Endothelial cell of umbilical vein (primary cell): ENCODE results near the gene KISS1R. TPM values are rescaled to one million over a fixed set of nuclear protein-coding genes. Genes with fewer than 3 reads are reported as not detected.

ENCODE experiments used
- BruUV-seq: library from RNA; stranded (reverse); fragments of 400-500 nt; replicated peaks from 2 replicates; lab custom pipeline; 2021; lab: Mats Ljungman, UMichigan
- CTCF ChIA-PET: fragments of 300-600, 350-600 bp; sonication (Branson Sonifier 250); formaldehyde crosslinking; loops from one replicate; lab custom pipeline; 2021; ENCODE audit warnings: antibody characterized with exemption, inconsistent platforms; lab: Charles Lee
- POLR2A ChIA-PET: fragments of 300-600, 350-600 bp; sonication (Branson Sonifier 250); formaldehyde crosslinking; loops from one replicate; lab custom pipeline; 2021; ENCODE audit warnings: antibody characterized with exemption, inconsistent platforms; lab: Charles Lee
- DNase-seq: peaks from one replicate; pipeline ENCODE4 v3.0.0-alpha.2; 2011; ENCODE audit warnings: low read depth, low spot score
- FAIRE-seq: peaks from 2 replicates; lab custom pipeline; 2011; peaks lifted over from hg19 to GRCh38; lab: Jason Lieb, UNC
- H2AFZ ChIP-seq: 2 replicates; pipeline ENCODE4 v1.6.0; 2012; ENCODE audit warnings: low read depth, low read length, control low read depth, inconsistent platforms
- H3K27ac ChIP-seq: 2 replicates; pipeline ENCODE4 v1.5.1; 2011; ENCODE audit warnings: low read depth, mild to moderate bottlenecking, control low read depth, low read length, moderate library complexity; ENCODE audit not compliant: insufficient read depth
- H3K27me3 ChIP-seq, 2 experiments: 2 replicates each; pipeline versions ENCODE4 v1.6.0 to v1.6.1; 2011; ENCODE audit warnings: low read length in 2 of 2, mixed read lengths in 1 of 2; ENCODE audit not compliant: control insufficient read depth in 2 of 2, insufficient read depth in 2 of 2
- H3K36me3 ChIP-seq, 2 experiments: 2 replicates in 1 of 2; 3 replicates in 1 of 2; pipeline ENCODE4 v1.5.1; 2011; ENCODE audit warnings: low read length in 2 of 2, mild to moderate bottlenecking in 1 of 2, moderate library complexity in 1 of 2; ENCODE audit not compliant: control insufficient read depth in 2 of 2, insufficient read depth in 2 of 2; ENCODE audit errors: extremely low read depth in 1 of 2
- H3K4me1 ChIP-seq: 3 replicates; pipeline ENCODE4 v1.5.1; 2011; ENCODE audit warnings: mild to moderate bottlenecking, low read length; ENCODE audit not compliant: control insufficient read depth, insufficient read depth; ENCODE audit errors: extremely low read depth
- H3K4me2 ChIP-seq: 2 replicates; pipeline ENCODE4 v1.6.1; 2011; ENCODE audit warnings: low read length, control low read depth, mixed read lengths; ENCODE audit not compliant: insufficient read depth
- H3K4me3 ChIP-seq, 3 experiments: fragments of 200-600 bp in 1 of 3; sonication (generic), shearing (Covaris generic) in 1 of 3; replicated peaks in 1 of 3; 2 replicates each; pipeline ENCODE4 v1.5.1; 2011 to 2016; ENCODE audit warnings: control low read depth in 3 of 3, low read length in 3 of 3, mild to moderate bottlenecking in 2 of 3, inconsistent platforms in 1 of 3, low read depth in 1 of 3, moderate library complexity in 1 of 3; ENCODE audit not compliant: insufficient read depth in 1 of 3
- H3K79me2 ChIP-seq: 2 replicates; pipeline ENCODE4 v1.6.0; 2012; ENCODE audit warnings: low read length, inconsistent platforms; ENCODE audit not compliant: control insufficient read depth, insufficient read depth
- H3K9ac ChIP-seq: replicated peaks from 2 replicates; pipeline ENCODE3; 2011; ENCODE audit warnings: low read length, control low read depth; ENCODE audit not compliant: insufficient read depth; ENCODE audit errors: extremely low read depth
- H3K9me1 ChIP-seq: replicated peaks from 3 replicates; pipeline ENCODE4 v1.6.0; 2011; ENCODE audit warnings: mild to moderate bottlenecking, low read length; ENCODE audit not compliant: control insufficient read depth, insufficient read depth; ENCODE audit errors: extremely low read depth
- H3K9me3 ChIP-seq: replicated peaks from 2 replicates; pipeline ENCODE4 v1.5.1; 2012; ENCODE audit warnings: low read length, inconsistent platforms; ENCODE audit not compliant: control insufficient read depth, insufficient read depth
- H4K20me1 ChIP-seq: replicated peaks from 2 replicates; pipeline ENCODE3; 2011; ENCODE audit warnings: mild to moderate bottlenecking, low read length; ENCODE audit not compliant: control insufficient read depth, insufficient read depth; ENCODE audit errors: extremely low read depth
- CTCF ChIP-seq, 2 donors: IDR thresholded peaks; 1 replicate in 1 of 2; 2 replicates in 1 of 2; pipeline ENCODE4 v1.5.1; 2011; ENCODE audit warnings: low read length in 2 of 2, mild to moderate bottlenecking in 2 of 2, moderate library complexity in 2 of 2, control low read depth in 1 of 2, inconsistent platforms in 1 of 2, low read depth in 1 of 2; ENCODE audit not compliant: insufficient read depth in 1 of 2; ENCODE audit errors: extremely low read depth in 1 of 2
- EZH2 ChIP-seq: IDR thresholded peaks from 2 replicates; pipeline ENCODE4 v1.6.1; 2012; ENCODE audit warnings: borderline replicate concordance, low read depth, mild to moderate bottlenecking, moderate library complexity, low read length, inconsistent platforms; ENCODE audit not compliant: severe bottlenecking
- FOS ChIP-seq: IDR thresholded peaks from 2 replicates; pipeline ENCODE4 v1.6.1; 2011; ENCODE audit warnings: mild to moderate bottlenecking, low read length, moderate library complexity, borderline replicate concordance; ENCODE audit not compliant: insufficient read depth
- GATA2 ChIP-seq: IDR thresholded peaks from 2 replicates; pipeline ENCODE4 v1.7.0; 2011; ENCODE audit warnings: low read depth, mild to moderate bottlenecking, moderate library complexity, mixed read lengths, low read length; ENCODE audit not compliant: insufficient read length, insufficient read depth
- JUN ChIP-seq: IDR thresholded peaks from 2 replicates; pipeline ENCODE4 v1.6.1; 2011; ENCODE audit warnings: borderline replicate concordance, low read depth; ENCODE audit not compliant: insufficient read length, insufficient read depth
- MYC ChIP-seq: IDR thresholded peaks from one replicate; pipeline ENCODE4 v1.6.1; 2011; ENCODE audit warnings: mild to moderate bottlenecking, low read depth, low read length
- POLR2A ChIP-seq: IDR thresholded peaks from 2 replicates; pipeline ENCODE4 v1.6.1; 2012; ENCODE audit warnings: low read depth, mild to moderate bottlenecking, control low read depth, low read length
- POLR2AphosphoS5 ChIP-seq: IDR thresholded peaks from 2 replicates; pipeline ENCODE4 v1.6.1; 2012; ENCODE audit warnings: low read depth, mild to moderate bottlenecking, control low read depth, low read length, moderate library complexity; ENCODE audit not compliant: insufficient read depth
- dilution Hi-C: fragments of 300-500 bp; cut with MboI; formaldehyde crosslinking; loops from one replicate; pipeline ENCODE4 v1.15.0; 2019; ENCODE audit warnings: low sequenced_read_pairs; ENCODE audit not compliant: extremely low pct_ligation_motif_present
- intact Hi-C: fragments of 100-400 bp; cut with micrococcal nuclease; formaldehyde crosslinking; loops from one replicate; pipeline ENCODE4 v1.10.0; 2022
- polyA plus RNA-seq, 4 experiments: library from polyadenylated mRNA; depleted of rRNA in 3 of 4; stranded (reverse) in 3 of 4; unstranded in 1 of 4; fragments of >200 nt; gene quantifications; 2 replicates each; pipeline versions ENCODE4 v1.2.1 to v1.2.3, GENCODE V29; 2011 to 2012; ENCODE audit warnings: missing spikeins in 1 of 4
- total RNA-seq: library from RNA; stranded (reverse); gene quantifications from 2 replicates; pipeline ENCODE4 v1.2.3, GENCODE V29; 2021
- TF ChIP-seq, protein P1 (sequence below): IDR thresholded peaks from 2 replicates; pipeline ENCODE4 v1.6.1; 2011; ENCODE audit not compliant: insufficient read depth, insufficient read length

KISS1R gene
- total and polyA plus RNA-seq, 2 donors (not counting 3 experiments of a cell fraction or from before 2014, with no cell fraction given): not detected

GRCh38 chr19:903266-903797, 13.8 kb upstream of the KISS1R start:
- no peaks in the 10 kb centered on the region for H3K4me1 ChIP-seq
- FAIRE-seq: no peak
- peaks cover 0 to 11% of the 10 kb centered on the region in 2 experiments for H3K36me3 ChIP-seq
- no peak overlapping the region for H2AFZ ChIP-seq
- intact Hi-C loops: no loop called here
- no peak overlapping the region for H3K9ac ChIP-seq
- TF ChIP-seq POLR2A (no peak), GATA2 (no peak), JUN (no peak), FOS (no peak), MYC (no peak), EZH2 (no peak), POLR2AphosphoS5 (no peak), CTCF (IDR thresholded peaks at IDR 0.05; ENCODE audit: extremely low read depth in 1 of 2, insufficient read depth in 1 of 2, low read depth in 1 of 2, low read length in 2 of 2) (no peak)
- TF ChIP-seq, protein P1, sequence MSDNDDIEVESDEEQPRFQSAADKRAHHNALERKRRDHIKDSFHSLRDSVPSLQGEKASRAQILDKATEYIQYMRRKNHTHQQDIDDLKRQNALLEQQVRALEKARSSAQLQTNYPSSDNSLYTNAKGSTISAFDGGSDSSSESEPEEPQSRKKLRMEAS: no peak
- no peak overlapping the region for H3K4me2 ChIP-seq
- no peak overlapping the region for H3K4me3 ChIP-seq
- dilution Hi-C loops: no loop called here
- H3K27me3 ChIP-seq: no peaks in the 10 kb centered on the region
- no peaks in the 10 kb centered on the region for H4K20me1 ChIP-seq
- H3K79me2 ChIP-seq: peaks cover 2% of the 10 kb centered on the region
- POLR2A ChIA-PET: no interaction called here
- no TSS peak for BruUV-seq
- CTCF ChIA-PET: interaction anchor here (0.7 to 1.1 kb wide), 2 partner anchors 10 to 40 kb away, joined by 3 read pairs; partner anchors contain the start of genes MED16 and RNU6-9
- no peaks in the 10 kb centered on the region for H3K9me3 ChIP-seq
- DNase-seq: no peak
- no peak overlapping the region for H3K27ac ChIP-seq
- no peaks in the 10 kb centered on the region for H3K9me1 ChIP-seq
